ENCODE measurements around the gene LRBA.

DNA sequence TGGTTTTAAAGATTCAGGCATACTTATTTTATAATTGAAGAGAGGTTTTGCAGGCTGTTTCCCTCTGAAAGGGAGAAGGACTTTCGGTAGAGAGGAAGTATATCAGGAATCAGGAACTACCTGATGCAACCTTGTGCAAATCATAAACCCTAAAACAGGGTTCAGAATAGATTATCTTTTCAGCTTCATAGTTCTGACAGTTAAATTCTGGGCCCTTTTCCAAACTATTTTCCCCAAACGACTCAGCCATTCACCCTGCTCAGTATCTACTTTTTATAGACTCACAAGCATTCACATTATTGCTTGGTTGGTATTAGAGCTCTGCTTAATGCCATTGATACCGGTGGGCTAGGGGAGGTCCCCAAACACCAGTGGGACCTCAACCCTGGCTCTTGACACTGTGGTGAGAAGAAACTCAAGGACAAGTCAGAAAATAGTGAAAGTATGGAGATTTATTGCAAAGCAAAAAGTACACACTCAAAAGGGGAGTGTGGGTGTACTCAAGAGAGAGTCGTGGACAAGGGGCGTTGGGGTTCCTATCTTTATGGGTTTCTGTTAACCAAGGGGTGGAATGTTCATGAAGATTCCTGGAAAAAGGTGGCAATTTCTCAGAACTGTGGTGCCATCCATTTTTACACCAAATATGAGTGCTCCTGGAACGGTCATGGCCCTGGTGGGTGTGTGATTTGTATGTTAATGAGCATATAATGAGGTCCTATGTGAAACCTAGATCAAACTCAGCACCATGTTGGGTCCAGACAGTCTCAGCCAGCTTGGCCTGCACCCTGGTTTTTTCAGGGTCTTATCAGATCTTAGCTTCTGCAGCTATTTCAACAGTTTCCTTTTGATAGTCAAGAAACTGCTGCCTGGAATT, 698.5 kb downstream of the LRBA start:
- TF ChIP-seq CTCF (IDR thresholded peaks at IDR 0.05; ENCODE audit: low read depth, low read length, poor library complexity, severe bottlenecking) (no peak), EZH2phosphoT487 (IDR thresholded peaks at IDR 0.05; ENCODE audit: borderline replicate concordance, low read length) (no peak)
